AG09309 (cell line): ENCODE measurements around the gene TKT.
"Not testable (repeated sequence)": the region's sequence is repeated elsewhere in the genome, so short reads cannot be mapped to it uniquely, and the experiment has no call there.

Experiments used
- DNase-seq: peaks from one replicate; pipeline ENCODE4 v3.0.0-alpha.2; 2010; ENCODE audit warnings: low read depth
- H3K4me3 ChIP-seq: 2 replicates; pipeline ENCODE4 v1.5.1; 2011; ENCODE audit warnings: mild to moderate bottlenecking, low read depth, low read length, moderate library complexity; ENCODE audit not compliant: control insufficient read depth
- TF ChIP-seq, protein P1 (sequence below): IDR thresholded peaks from 2 replicates; pipeline ENCODE4 v1.5.1; 2011; ENCODE audit warnings: mild to moderate bottlenecking, low read depth, low read length, inconsistent platforms; ENCODE audit not compliant: insufficient read depth, control insufficient read depth; ENCODE audit errors: missing control alignments

Gene TKT, protein sequence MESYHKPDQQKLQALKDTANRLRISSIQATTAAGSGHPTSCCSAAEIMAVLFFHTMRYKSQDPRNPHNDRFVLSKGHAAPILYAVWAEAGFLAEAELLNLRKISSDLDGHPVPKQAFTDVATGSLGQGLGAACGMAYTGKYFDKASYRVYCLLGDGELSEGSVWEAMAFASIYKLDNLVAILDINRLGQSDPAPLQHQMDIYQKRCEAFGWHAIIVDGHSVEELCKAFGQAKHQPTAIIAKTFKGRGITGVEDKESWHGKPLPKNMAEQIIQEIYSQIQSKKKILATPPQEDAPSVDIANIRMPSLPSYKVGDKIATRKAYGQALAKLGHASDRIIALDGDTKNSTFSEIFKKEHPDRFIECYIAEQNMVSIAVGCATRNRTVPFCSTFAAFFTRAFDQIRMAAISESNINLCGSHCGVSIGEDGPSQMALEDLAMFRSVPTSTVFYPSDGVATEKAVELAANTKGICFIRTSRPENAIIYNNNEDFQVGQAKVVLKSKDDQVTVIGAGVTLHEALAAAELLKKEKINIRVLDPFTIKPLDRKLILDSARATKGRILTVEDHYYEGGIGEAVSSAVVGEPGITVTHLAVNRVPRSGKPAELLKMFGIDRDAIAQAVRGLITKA

DNA sequence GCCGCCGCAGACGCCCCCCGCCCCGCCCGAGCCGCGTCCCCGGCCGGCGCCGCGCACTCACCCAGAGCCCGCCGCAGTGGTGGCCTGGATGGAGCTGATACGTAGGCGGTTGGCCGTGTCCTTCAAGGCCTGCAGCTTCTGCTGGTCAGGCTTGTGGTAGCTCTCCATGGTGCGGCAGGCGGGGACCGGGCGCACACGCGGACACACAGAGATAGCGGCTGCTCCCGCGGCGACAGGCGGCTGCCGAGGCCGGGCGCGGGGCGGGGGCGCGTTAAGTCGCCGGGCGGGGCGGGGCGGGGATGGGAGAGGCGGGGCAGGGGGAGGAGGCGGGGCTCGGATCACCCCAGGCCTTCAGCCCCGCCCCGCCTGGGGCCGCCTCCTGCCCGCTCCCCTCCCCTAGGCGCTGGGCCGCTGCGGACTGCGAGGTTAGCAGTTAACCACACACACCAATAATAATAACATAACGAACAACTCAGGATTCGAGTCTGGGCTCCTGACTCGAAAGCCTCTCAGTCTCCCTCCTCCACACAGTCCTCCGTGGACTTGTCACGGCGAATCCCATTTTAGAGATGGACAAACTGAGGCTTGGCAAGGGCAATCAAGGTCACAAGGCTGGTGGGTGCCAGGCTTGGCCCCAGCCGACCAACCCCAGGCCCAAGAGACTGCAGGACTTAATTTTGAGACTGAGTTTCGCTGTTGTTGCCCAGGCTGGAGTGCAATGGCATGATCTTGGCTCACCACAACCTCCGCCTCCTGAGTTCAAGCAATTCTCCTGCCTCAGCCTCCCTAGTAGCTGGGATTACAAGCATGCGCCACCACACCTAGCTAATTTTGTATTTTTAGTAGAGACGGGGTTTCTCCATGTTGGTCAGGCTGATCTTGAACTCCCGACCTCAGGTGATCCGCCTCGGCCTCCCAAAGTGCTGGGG, at the start of gene TKT:
TSS of gene TKT (minus strand) at position 248 of the 929 bp plus-strand sequence. CDS start at position 168, 80 bp downstream.
- peak within 1 kb of the TSS; percentile 93 for H3K4me3 ChIP-seq
- TF ChIP-seq, protein P1, sequence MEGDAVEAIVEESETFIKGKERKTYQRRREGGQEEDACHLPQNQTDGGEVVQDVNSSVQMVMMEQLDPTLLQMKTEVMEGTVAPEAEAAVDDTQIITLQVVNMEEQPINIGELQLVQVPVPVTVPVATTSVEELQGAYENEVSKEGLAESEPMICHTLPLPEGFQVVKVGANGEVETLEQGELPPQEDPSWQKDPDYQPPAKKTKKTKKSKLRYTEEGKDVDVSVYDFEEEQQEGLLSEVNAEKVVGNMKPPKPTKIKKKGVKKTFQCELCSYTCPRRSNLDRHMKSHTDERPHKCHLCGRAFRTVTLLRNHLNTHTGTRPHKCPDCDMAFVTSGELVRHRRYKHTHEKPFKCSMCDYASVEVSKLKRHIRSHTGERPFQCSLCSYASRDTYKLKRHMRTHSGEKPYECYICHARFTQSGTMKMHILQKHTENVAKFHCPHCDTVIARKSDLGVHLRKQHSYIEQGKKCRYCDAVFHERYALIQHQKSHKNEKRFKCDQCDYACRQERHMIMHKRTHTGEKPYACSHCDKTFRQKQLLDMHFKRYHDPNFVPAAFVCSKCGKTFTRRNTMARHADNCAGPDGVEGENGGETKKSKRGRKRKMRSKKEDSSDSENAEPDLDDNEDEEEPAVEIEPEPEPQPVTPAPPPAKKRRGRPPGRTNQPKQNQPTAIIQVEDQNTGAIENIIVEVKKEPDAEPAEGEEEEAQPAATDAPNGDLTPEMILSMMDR: no peak
- no peak for DNase-seq

DNA sequence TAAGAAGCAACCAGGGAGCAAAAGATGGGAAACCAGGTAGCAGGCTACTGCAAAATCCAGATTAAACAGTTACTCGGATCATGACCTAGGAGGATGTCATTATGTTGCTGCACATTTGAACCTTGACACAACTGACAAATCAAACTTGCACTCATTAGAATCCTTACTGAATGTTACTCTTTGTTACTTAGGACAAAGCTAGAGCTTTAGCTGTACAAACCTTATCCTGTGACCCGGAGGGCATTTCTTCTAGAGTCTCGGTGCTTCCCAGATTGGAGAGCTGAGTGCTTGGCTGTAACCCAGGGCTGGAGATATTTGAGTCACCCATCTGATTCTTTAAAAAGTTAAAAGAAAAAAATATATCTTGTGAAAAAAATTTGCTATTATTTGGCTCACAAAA, 48.1 kb upstream of the TKT start:
- H3K4me3 ChIP-seq: no peak overlapping the region
- TF ChIP-seq, protein P1: no peak
- no peak for DNase-seq

DNA sequence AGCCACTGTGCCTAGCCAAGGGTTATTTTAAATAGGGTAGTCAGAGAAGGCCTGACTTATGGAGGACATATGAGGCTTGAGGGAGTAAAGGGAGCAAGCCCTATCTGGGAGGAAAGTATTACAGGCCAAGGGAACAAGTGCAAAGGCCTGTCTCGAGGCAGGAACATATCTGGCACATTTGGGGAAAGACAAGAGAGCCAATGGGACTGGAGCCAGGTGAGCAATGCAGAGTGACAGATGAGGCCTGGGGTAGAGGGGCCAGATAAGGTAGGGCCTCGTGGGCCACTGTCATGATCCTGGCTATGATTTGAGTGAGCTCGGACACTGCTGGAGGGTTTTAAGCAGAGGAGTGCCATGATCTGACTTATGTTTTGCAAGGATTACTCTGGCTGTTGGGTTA, 47.7 kb upstream of the TKT start:
- DNase-seq: no peak
- TF ChIP-seq, protein P1: no peak

DNA sequence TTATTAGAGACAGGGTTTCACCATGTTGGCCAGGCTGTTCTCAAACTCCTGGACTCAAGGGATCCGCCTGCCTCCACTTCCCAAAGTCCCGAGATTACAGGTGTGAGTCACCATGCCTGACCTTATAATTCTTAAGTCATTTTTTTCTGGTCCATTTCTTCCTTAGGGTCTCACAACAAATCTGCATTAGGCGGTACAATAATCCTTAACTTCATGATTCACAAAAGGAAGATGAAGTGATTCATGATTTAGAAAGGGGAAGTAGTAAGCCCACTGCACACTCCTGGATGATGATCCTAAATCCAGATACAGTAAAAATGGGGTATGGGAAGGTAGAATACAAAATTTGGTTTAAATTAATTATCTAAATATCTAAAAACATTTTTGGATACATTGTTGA, 45.0 kb upstream of the TKT start:
- DNase-seq: no peak
- TF ChIP-seq, protein P1: no peak
- no peak overlapping the region for H3K4me3 ChIP-seq

More for the DNA sequence above, 47.7 kb upstream of the TKT start:
- no peak overlapping the region for H3K4me3 ChIP-seq

DNA sequence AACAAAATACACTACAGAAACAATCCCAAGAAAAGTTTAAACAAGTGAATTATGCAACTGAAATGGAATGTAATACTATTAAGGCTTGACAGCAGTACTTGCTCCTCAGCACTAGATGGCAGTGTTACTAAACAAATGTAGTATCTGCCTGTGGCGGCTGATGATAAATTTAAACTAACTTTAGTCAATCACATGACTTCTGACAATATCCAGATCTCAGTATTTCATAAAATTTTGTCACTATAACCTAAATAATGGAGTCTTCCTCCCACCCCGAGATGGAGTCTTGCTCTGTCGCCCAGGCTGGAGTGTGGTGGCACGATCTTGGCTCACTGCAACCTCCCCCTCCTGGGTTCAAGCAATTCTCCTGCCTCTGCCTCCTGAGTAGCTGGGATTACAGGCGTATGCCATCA, 43.8 kb upstream of the TKT start:
- H3K4me3 ChIP-seq: not testable (repeated sequence)
- peak; percentile 21 for DNase-seq
- TF ChIP-seq, protein P1: peak; percentile 75

- no peak for DNase-seq
- TF ChIP-seq, protein P1: no peak
- H3K4me3 ChIP-seq: no peak overlapping the region
Measured at GRCh38 chr3:53295410-53295809, 39.6 kb upstream of the TKT start.
